RWPE2 (cell line): ENCODE data around the gene RSPH6A.

ENCODE experiments used
- ATAC-seq: fragments of 200-7000 bp; cut with Tn5 transposase; 3 replicates; pipeline ENCODE4 v1.9.1; 2021; ENCODE audit warnings: low read depth
- DNase-seq: peaks from one replicate; pipeline ENCODE4 v3.0.0-alpha.2; 2020; ENCODE audit warnings: low spot score
- H3K27ac ChIP-seq: fragments of 450-650 bp; 2 replicates; pipeline ENCODE4 v1.5.1; 2017; ENCODE audit warnings: mild to moderate bottlenecking; ENCODE audit not compliant: poor library complexity, severe bottlenecking
- H3K27me3 ChIP-seq: fragments of 250-450 bp; sonication (Bioruptor Pico); 2 replicates; pipeline ENCODE4 v1.5.1; 2021; ENCODE audit warnings: mild to moderate bottlenecking, moderate library complexity; ENCODE audit not compliant: insufficient read depth, poor library complexity, severe bottlenecking
- H3K36me3 ChIP-seq: fragments of 250-450 bp; sonication (Bioruptor Pico); 2 replicates; pipeline ENCODE4 v1.5.1; 2020; ENCODE audit warnings: low read depth, mild to moderate bottlenecking, moderate library complexity
- H3K4me1 ChIP-seq: fragments of 250-450 bp; sonication (Bioruptor Pico); 2 replicates; pipeline ENCODE4 v1.5.1; 2021; ENCODE audit warnings: mild to moderate bottlenecking, moderate library complexity; ENCODE audit not compliant: insufficient read depth, poor library complexity, severe bottlenecking
- H3K4me3 ChIP-seq: fragments of 250-450 bp; sonication (Bioruptor Pico); 2 replicates; pipeline ENCODE4 v1.5.1; 2021; ENCODE audit warnings: mild to moderate bottlenecking, moderate library complexity; ENCODE audit not compliant: severe bottlenecking
- H3K9me3 ChIP-seq: fragments of 250-450 bp; sonication (Bioruptor Pico); 2 replicates; pipeline ENCODE4 v1.5.1; 2021; ENCODE audit warnings: mild to moderate bottlenecking, moderate library complexity; ENCODE audit not compliant: severe bottlenecking
- CTCF ChIP-seq: fragments of 450-650 bp; IDR thresholded peaks from one replicate; pipeline ENCODE4 v1.5.1; 2017; ENCODE audit warnings: mild to moderate bottlenecking, moderate library complexity; ENCODE audit not compliant: poor library complexity, severe bottlenecking

RSPH6A gene

GRCh38 chr19:45862564-45863334 lies 47.6 kb upstream of the RSPH6A start, which contains the start of gene SYMPK:
Gene SYMPK, minus strand, starts transcription at chr19:45863147. Its CDS starts 8,652 bp downstream, at chr19:45854495.
- ATAC-seq (peak; percentile 98), DNase-seq (peak; percentile 99)
- H3K36me3 ChIP-seq, result peaks cover 32% of the 10 kb centered on the region
- peak within 1 kb of the TSS; percentile 55 for H3K27ac ChIP-seq
- H3K9me3 ChIP-seq, result no peaks in the 10 kb centered on the region
- peaks cover 4% of the 10 kb centered on the region for H3K4me1 ChIP-seq
- peaks cover 24% of the 10 kb centered on the region for H3K27me3 ChIP-seq
- H3K4me3 ChIP-seq, result peak within 1 kb of the TSS; percentile 73
- no peak for TF ChIP-seq CTCF

- Histone ChIP-seq H3K4me3 (peak overlapping the region; percentile 73), H3K4me1 (peaks cover 4% of the 10 kb centered on the region), H3K27ac (peak overlapping the region; percentile 55), H3K27me3 (peaks cover 24% of the 10 kb centered on the region), H3K9me3 (no peaks in the 10 kb centered on the region), H3K36me3 (peaks cover 32% of the 10 kb centered on the region)
- ATAC-seq (no peak), DNase-seq (no peak)
- TF ChIP-seq CTCF, result no peak
Observed at GRCh38 chr19:45862271-45862563, 47.1 kb upstream of the RSPH6A start.

GRCh38 chr19:45860359-45861259 lies 45.5 kb upstream of the RSPH6A start:
- no peak for TF ChIP-seq CTCF
- peaks cover 36% of the 10 kb centered on the region for H3K36me3 ChIP-seq
- ATAC-seq (no peak), DNase-seq (no peak)
- H3K27me3 ChIP-seq, result peaks cover 24% of the 10 kb centered on the region
- no peak overlapping the region for H3K27ac ChIP-seq
- H3K9me3 ChIP-seq, result no peaks in the 10 kb centered on the region
- no peak overlapping the region for H3K4me3 ChIP-seq
- peaks cover 4% of the 10 kb centered on the region for H3K4me1 ChIP-seq

GRCh38 chr19:45854167-45854778 lies 39.2 kb upstream of the RSPH6A start:
- H3K36me3 ChIP-seq, result peaks cover 70% of the 10 kb centered on the region
- H3K27me3 ChIP-seq, result no peaks in the 10 kb centered on the region
- no peak overlapping the region for H3K27ac ChIP-seq
- no peak overlapping the region for H3K4me3 ChIP-seq
- no peaks in the 10 kb centered on the region for H3K4me1 ChIP-seq
- ATAC-seq (no peak), DNase-seq (no peak)
- H3K9me3 ChIP-seq, result no peaks in the 10 kb centered on the region
- no peak for TF ChIP-seq CTCF
